NCI-H446 treated with DMSO at 0.1 percent for 48 hours (cell line): Measurements from ENCODE around the gene ZBTB47.

Experiments used
- DNase-seq: peaks from one replicate; lab custom pipeline; 2025; lab: John Stamatoyannopoulos, UW

The ZBTB47 gene

GRCh38 chr3:42712688-42713372 is 59.3 kb downstream of the ZBTB47 start:
- DNase-seq = no peak

DNA sequence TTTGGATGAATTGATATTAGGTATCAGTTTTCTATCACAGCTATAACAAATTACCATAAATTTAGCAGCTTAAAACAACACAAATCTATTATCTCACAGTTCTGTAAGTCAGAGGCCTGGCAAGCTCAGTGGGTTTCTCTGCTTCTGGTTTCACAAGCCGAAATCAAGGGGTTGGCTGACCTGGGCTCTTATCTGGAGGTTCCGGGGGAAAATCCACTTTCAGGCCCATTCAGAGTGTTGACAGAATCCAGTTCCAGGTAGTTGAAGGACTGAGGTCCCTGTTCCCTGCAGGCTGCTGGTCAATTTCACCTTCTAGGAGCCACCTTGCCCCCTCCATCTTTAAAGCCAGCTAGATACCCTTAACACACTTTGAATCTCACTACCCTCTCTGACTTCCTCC is 60.2 kb downstream of the ZBTB47 start:
- DNase-seq = no peak

DNA sequence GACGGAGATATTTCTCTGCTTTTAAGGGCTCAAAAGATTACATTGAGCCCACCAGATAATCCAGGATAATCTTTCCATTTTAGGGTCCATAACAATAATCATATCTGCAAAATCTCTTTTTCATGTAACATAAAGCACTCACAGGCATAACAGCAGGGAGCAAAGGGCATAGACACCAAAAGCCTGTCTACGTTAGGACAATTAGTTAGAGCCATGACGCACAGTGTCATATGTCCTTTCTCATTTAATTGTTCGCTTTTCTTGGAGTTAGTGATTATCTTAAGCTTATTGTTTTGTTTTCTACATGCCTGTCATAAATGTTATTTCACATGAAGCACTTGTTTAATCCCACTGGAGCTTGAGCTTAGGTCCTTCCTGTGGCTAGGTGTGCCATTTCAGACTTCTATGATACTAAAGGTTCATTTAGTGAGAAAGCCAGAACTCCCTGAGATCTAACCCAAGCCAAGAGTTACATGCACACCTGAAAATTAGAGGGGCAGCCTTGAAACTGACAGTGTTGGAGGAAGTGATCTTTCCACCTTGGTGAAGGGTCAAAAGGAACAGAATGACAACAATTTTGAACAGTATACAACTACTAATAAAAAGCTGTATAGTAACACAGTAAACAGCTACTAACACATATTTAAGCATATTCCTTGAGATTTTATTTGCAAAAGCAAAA is 60.8 kb downstream of the ZBTB47 start:
- no peak for DNase-seq
